ENCODE data around the gene MRNIP.
"Not testable (repeated sequence)": the region's sequence is repeated elsewhere in the genome, so short reads cannot be mapped to it uniquely, and the experiment has no call there.

Gene MRNIP

DNA sequence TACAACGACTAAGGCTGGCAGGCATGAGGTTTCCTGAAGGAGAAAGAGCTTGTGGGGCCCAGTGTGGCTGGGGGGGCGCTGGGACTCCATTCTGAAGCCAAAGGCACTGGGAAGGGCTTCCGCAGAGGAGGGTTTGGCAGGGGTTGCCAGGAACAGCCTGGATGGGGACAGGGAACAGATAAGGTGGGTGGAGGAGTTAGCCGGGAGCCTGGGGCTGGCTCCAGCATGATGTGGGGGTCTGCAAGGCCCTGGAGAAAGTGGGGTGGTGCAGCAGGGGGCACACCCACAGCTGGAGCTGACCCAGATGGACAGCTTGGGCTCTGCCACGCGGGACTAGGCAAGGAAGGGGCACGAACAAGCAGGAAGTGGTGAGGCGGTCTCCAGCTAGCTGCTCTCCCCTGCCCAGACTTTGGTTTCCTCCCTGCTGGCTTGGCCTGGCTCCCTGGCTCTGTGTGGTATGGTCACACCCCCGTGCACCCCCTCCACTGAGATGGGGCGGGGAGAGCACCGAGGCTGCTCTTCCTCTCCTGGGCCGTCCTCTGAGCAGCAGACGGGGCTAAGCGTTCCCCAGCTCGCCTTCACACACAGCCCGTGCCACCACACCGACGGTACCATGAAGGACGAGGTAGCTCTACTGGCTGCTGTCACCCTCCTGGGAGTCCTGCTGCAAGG is 65.0 kb downstream of the MRNIP start, which contains the start of gene LTC4S:
LTC4S (plus strand) TSS at position 519 of the 672 bp plus-strand sequence; CDS start at position 614, 95 bp downstream.
- Histone ChIP-seq H3K27ac (ENCODE audit: insufficient read depth in 1 of 2, low read depth in 1 of 2, low read length in 2 of 2, poor library complexity in 1 of 2, severe bottlenecking in 2 of 2) (no peak within 1 kb of the TSS), H3K4me1 (ENCODE audit: control extremely low read depth in 1 of 4, control insufficient read depth in 4 of 4, insufficient read depth in 4 of 4, low read length in 3 of 4) (peaks cover 5 to 57% (median 54%) of the 10 kb centered on the region in 4 experiments), H3K9me3 (ENCODE audit: control extremely low read depth in 1 of 5, control insufficient read depth in 4 of 5, insufficient read depth in 2 of 5, low read depth in 1 of 5, low read length in 4 of 5) (no peaks in the 10 kb centered on the region), H3K36me3 (ENCODE audit: control insufficient read depth in 4 of 4, insufficient read depth in 4 of 4, low read length in 3 of 4) (peaks cover 0 to 17% (median 13%) of the 10 kb centered on the region in 4 experiments), H3K4me3 (ENCODE audit: control insufficient read depth in 1 of 7, extremely low read depth in 1 of 7, insufficient read depth in 4 of 7, low read depth in 2 of 7, low read length in 6 of 7) (peak within 1 kb of the TSS in 6 of 7 experiments; percentile 19 to 74 (median 60)), H3K27me3 (replicated peaks in 2 of 5; ENCODE audit: control insufficient read depth in 4 of 5, insufficient read depth in 5 of 5, low read length in 4 of 5) (no peaks in the 10 kb centered on the region)
- ChIA-PET POLR2A (interaction anchor here (0.6 to 4.1 kb wide), 5 partner anchors 26 to 88 kb away, joined by 3 to 16 read pairs (median 4); partner anchors contain the start of genes MAML1 and SQSTM1), CTCF (interaction anchor here (0.6 to 8.3 kb wide), 10 partner anchors 9 to 53 kb away, joined by 3 to 211 read pairs (median 4); no protein-coding TSS in a partner anchor)
- peak; percentile 77 to 91 (median 88) for DNase-seq
- 0% methylated on average over 16 of the region's 19 CpGs for WGBS (ENCODE audit: insufficient coverage)

- POLR2A ChIA-PET = interaction anchor here (0.6 to 4.1 kb wide), 6 partner anchors 11 to 87 kb away, joined by 3 to 16 read pairs (median 4); partner anchors contain the start of genes MAML1 and SQSTM1
- Histone ChIP-seq H3K36me3 (ENCODE audit: control insufficient read depth in 4 of 4, insufficient read depth in 4 of 4, low read length in 3 of 4) (peaks cover 0 to 9% (median 6%) of the 10 kb centered on the region in 4 experiments), H3K27me3 (replicated peaks in 2 of 5; ENCODE audit: control insufficient read depth in 4 of 5, insufficient read depth in 5 of 5, low read length in 4 of 5) (no peaks in the 10 kb centered on the region), H3K9me3 (ENCODE audit: control extremely low read depth in 1 of 5, control insufficient read depth in 4 of 5, insufficient read depth in 2 of 5, low read depth in 1 of 5, low read length in 4 of 5) (no peaks in the 10 kb centered on the region), H3K27ac (ENCODE audit: insufficient read depth in 1 of 2, low read depth in 1 of 2, low read length in 2 of 2, poor library complexity in 1 of 2, severe bottlenecking in 2 of 2) (no peak overlapping the region), H3K4me3 (ENCODE audit: control insufficient read depth in 1 of 7, extremely low read depth in 1 of 7, insufficient read depth in 4 of 7, low read depth in 2 of 7, low read length in 6 of 7) (peak overlapping the region in 4 of 7 experiments; percentile 34 to 57 (median 50)), H3K4me1 (ENCODE audit: control extremely low read depth in 1 of 4, control insufficient read depth in 4 of 4, insufficient read depth in 4 of 4, low read length in 3 of 4) (peaks cover 5 to 57% (median 54%) of the 10 kb centered on the region in 4 experiments)
- WGBS (ENCODE audit: insufficient coverage) = 23% methylated on average over 22 of the region's 24 CpGs
- CTCF ChIA-PET = interaction anchor here (0.6 to 8.3 kb wide), 11 partner anchors 10 to 54 kb away, joined by 3 to 211 read pairs (median 4); no protein-coding TSS in a partner anchor
- peak in 1 of 3 donors; percentile 41 for DNase-seq
These were observed 65.8 kb downstream of the MRNIP start for GRCh38 chr5:179792612-179793467.

DNA sequence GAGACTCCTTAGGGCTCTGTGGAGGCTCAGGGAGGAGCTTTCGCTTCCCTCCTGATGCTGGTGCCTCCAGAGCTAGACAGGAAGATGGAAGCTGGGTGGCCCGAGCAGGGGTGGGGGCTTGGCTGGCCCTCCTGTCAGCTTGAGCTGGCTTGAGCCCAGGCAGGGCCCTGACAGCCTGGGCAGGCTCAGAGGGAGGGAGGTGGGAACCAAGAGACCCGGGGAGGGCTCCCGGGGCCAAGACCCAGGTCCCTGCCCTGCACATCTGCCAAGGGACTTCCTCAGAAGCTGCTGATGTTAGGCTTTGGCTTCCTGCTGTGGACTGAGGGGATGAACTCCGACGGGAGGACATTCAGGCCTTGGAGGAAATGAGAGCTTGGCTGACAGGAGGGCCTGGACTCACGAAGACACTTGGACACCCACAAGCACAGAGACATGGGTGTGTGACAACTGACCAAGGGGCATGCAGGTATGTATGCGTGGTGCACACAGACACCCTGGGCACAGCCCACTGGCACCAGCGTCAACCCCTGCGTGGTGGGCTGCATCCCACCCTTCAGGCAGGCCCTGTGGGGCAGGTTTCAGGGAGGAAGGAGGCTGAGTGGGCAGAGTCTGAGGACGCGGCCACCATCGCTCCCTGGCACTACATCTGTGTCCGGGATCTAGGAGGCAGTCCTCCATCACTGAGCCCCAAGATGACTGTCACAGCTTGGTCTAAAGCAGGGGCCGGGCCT is 66.6 kb downstream of the MRNIP start:
- POLR2A ChIA-PET = interaction anchor here (0.7 to 4.1 kb wide), 4 partner anchors 12 to 60 kb away, joined by 3 to 16 read pairs (median 4); partner anchors contain the start of genes MAML1 and SQSTM1
- Histone ChIP-seq H3K9me3 (ENCODE audit: control extremely low read depth in 1 of 5, control insufficient read depth in 4 of 5, insufficient read depth in 2 of 5, low read depth in 1 of 5, low read length in 4 of 5) (no peaks in the 10 kb centered on the region), H3K4me3 (ENCODE audit: control insufficient read depth in 1 of 7, extremely low read depth in 1 of 7, insufficient read depth in 4 of 7, low read depth in 2 of 7, low read length in 6 of 7) (peak overlapping the region in 1 of 7 experiments; percentile 28), H3K36me3 (ENCODE audit: control insufficient read depth in 4 of 4, insufficient read depth in 4 of 4, low read length in 3 of 4) (peaks cover 0 to 5% (median under 1%) of the 10 kb centered on the region in 4 experiments), H3K27ac (ENCODE audit: insufficient read depth in 1 of 2, low read depth in 1 of 2, low read length in 2 of 2, poor library complexity in 1 of 2, severe bottlenecking in 2 of 2) (no peak overlapping the region), H3K27me3 (replicated peaks in 2 of 5; ENCODE audit: control insufficient read depth in 4 of 5, insufficient read depth in 5 of 5, low read length in 4 of 5) (no peaks in the 10 kb centered on the region), H3K4me1 (ENCODE audit: control extremely low read depth in 1 of 4, control insufficient read depth in 4 of 4, insufficient read depth in 4 of 4, low read length in 3 of 4) (peaks cover 5 to 56% (median 54%) of the 10 kb centered on the region in 4 experiments)
- CTCF ChIA-PET = interaction anchor here (1.2 to 8.3 kb wide), 6 partner anchors 10 to 53 kb away, joined by 4 to 211 read pairs (median 12); no protein-coding TSS in a partner anchor
- peak in 2 of 3 donors; percentile 47 to 52 for DNase-seq
- 47% methylated on average over 13 of the region's 15 CpGs for WGBS (ENCODE audit: insufficient coverage)

DNA sequence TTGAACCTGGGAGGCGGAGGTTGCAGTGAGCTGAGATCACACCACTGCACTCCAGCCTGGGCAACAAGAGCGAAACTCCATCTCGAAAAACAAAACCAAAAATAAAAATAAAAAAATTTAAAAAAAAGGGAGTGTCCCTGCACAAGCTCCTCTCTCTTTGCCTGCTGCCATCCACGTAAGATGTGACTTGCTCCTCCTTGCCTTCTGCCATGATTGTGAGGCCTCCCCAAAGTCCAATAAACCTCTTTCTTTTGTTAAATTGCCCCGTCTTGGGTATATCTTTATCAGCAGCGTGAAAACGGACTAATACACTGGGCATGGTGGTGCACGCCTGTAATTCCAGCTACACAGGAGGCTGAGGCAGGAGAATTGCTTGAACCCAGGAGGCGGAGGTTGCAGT is 69.3 kb downstream of the MRNIP start:
- 97% methylated on average over 6 of the region's 9 CpGs for WGBS (ENCODE audit: insufficient coverage)
- H3K27me3 ChIP-seq (replicated peaks in 2 of 5; ENCODE audit: control insufficient read depth in 4 of 5, insufficient read depth in 5 of 5, low read length in 4 of 5); POLR2A ChIA-PET; H3K27ac ChIP-seq (ENCODE audit: insufficient read depth in 1 of 2, low read depth in 1 of 2, low read length in 2 of 2, poor library complexity in 1 of 2, severe bottlenecking in 2 of 2); H3K36me3 ChIP-seq (ENCODE audit: control insufficient read depth in 4 of 4, insufficient read depth in 4 of 4, low read length in 3 of 4); H3K9me3 ChIP-seq (ENCODE audit: control extremely low read depth in 1 of 5, control insufficient read depth in 4 of 5, insufficient read depth in 2 of 5, low read depth in 1 of 5, low read length in 4 of 5); H3K4me3 ChIP-seq (ENCODE audit: control insufficient read depth in 1 of 7, extremely low read depth in 1 of 7, insufficient read depth in 4 of 7, low read depth in 2 of 7, low read length in 6 of 7); DNase-seq: not testable (repeated sequence)
- H3K4me1 ChIP-seq (ENCODE audit: control extremely low read depth in 1 of 4, control insufficient read depth in 4 of 4, insufficient read depth in 4 of 4, low read length in 3 of 4) = peaks cover 2 to 32% (median 30%) of the 10 kb centered on the region in 4 experiments
- CTCF ChIA-PET = interaction anchor here (1.8 to 3.3 kb wide), 3 partner anchors 12 to 26 kb away, joined by 8 to 15 read pairs (median 10); no protein-coding TSS in a partner anchor

DNA sequence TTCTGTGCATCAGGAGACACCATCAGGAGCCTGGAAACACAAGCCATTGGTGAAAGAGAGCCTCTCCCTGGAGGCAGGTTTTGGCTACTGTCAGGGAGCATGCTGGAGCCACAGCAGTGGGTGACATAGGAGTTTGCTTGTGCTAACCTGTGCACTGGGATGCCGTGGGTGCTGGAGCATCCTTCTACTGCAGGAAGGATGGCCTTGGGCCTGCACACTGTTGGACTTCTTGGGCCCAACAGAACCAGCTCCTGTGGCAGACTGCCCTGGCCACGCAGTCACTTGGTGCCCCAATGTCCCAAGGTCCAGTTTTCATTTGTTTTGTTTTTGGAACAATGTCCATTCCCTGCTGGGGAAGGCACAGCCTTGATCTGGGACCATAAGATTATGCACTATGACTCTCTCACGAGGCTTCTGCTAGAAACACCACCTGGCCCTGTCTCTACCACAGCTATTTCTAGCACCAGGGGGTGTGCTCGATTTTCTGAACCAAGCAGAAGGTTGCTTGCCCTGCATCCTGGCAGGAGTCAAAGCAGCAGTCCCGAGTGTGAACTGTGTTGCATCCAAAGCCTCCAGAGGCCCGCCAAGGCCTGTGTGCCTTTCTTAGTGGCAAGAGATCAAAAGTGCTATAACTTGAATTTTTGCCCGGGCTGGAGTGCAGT is 70.3 kb downstream of the MRNIP start:
- CTCF ChIA-PET = interaction anchor here (1.2 to 3.3 kb wide), 6 partner anchors 10 to 28 kb away, joined by 3 to 15 read pairs (median 8); no protein-coding TSS in a partner anchor
- DNase-seq = no peak
- no peaks in the 10 kb centered on the region for H3K27me3 ChIP-seq (replicated peaks in 2 of 5; ENCODE audit: control insufficient read depth in 4 of 5, insufficient read depth in 5 of 5, low read length in 4 of 5)

More for the DNA sequence above, 70.3 kb downstream of the MRNIP start:
- Histone ChIP-seq H3K4me1 (ENCODE audit: control extremely low read depth in 1 of 4, control insufficient read depth in 4 of 4, insufficient read depth in 4 of 4, low read length in 3 of 4) (peaks cover 0 to 22% (median 21%) of the 10 kb centered on the region in 4 experiments), H3K36me3 (ENCODE audit: control insufficient read depth in 4 of 4, insufficient read depth in 4 of 4, low read length in 3 of 4) (no peaks in the 10 kb centered on the region), H3K9me3 (ENCODE audit: control extremely low read depth in 1 of 5, control insufficient read depth in 4 of 5, insufficient read depth in 2 of 5, low read depth in 1 of 5, low read length in 4 of 5) (no peaks in the 10 kb centered on the region), H3K27ac (ENCODE audit: insufficient read depth in 1 of 2, low read depth in 1 of 2, low read length in 2 of 2, poor library complexity in 1 of 2, severe bottlenecking in 2 of 2) (no peak overlapping the region), H3K4me3 (ENCODE audit: control insufficient read depth in 1 of 7, extremely low read depth in 1 of 7, insufficient read depth in 4 of 7, low read depth in 2 of 7, low read length in 6 of 7) (no peak overlapping the region)
- WGBS (ENCODE audit: insufficient coverage) = 99% methylated on average over 7 of the region's 7 CpGs
- POLR2A ChIA-PET = no interaction called here
